Lung (tissue), 12 donors: ENCODE measurements around the gene ZFR. TPM values are rescaled to one million over a fixed set of nuclear protein-coding genes. Genes with fewer than 3 reads are reported as not detected.

Source experiments
- ATAC-seq: fragments of 200-7000 bp; cut with Tn5 transposase; one replicate; pipeline ENCODE4 v1.9.1; 2020; ENCODE audit warnings: moderate number of reproducible peaks; ENCODE audit not compliant: insufficient read depth, low FRiP score
- DNase-seq, 3 donors: peaks; one replicate each; pipeline ENCODE4 v3.0.0-alpha.2; 2013 to 2017
- H3K27ac ChIP-seq, 2 donors: one replicate each; pipeline ENCODE4 v1.5.1; 2013; ENCODE audit warnings: mild to moderate bottlenecking in 2 of 2, moderate library complexity in 2 of 2, control low read depth in 1 of 2, inconsistent platforms in 1 of 2, low read depth in 1 of 2, low read length in 1 of 2
- H3K27me3 ChIP-seq, 3 donors: one replicate each; pipeline ENCODE4 v1.5.1; 2013; ENCODE audit warnings: low read length in 2 of 3; ENCODE audit not compliant: control insufficient read depth in 3 of 3, insufficient read depth in 3 of 3
- H3K36me3 ChIP-seq, 4 donors: one replicate each; pipeline ENCODE4 v1.5.1; 2013; ENCODE audit warnings: low read length in 4 of 4, mild to moderate bottlenecking in 1 of 4, moderate library complexity in 1 of 4; ENCODE audit not compliant: control insufficient read depth in 4 of 4, insufficient read depth in 4 of 4
- H3K4me1 ChIP-seq, 5 donors: one replicate each; pipeline ENCODE4 v1.5.1; 2013; ENCODE audit warnings: low read length in 5 of 5, mild to moderate bottlenecking in 2 of 5, moderate library complexity in 1 of 5; ENCODE audit not compliant: control insufficient read depth in 5 of 5, insufficient read depth in 5 of 5
- H3K4me3 ChIP-seq: one replicate; pipeline ENCODE4 v1.5.1; 2013; ENCODE audit warnings: mild to moderate bottlenecking, control low read depth, moderate library complexity
- H3K9ac ChIP-seq, 2 donors: one replicate each; pipeline ENCODE4 v1.5.1; 2013; ENCODE audit warnings: low read length in 2 of 2, control low read depth in 1 of 2; ENCODE audit not compliant: insufficient read depth in 1 of 2
- H3K9me3 ChIP-seq, 4 donors: one replicate each; pipeline ENCODE4 v1.5.1; 2013; ENCODE audit warnings: low read length in 3 of 4, mild to moderate bottlenecking in 1 of 4, moderate library complexity in 1 of 4; ENCODE audit not compliant: control insufficient read depth in 4 of 4, insufficient read depth in 3 of 4
- WGBS, 2 donors: extraction: QIAGEN DNeasy Blood & Tissue Kit; methylation state at CpG; one replicate each; pipeline ENCODE4 v1.1.7; 2013; 5-methylcytosine and 5-hydroxymethylcytosine counted together
- polyA plus RNA-seq, 2 donors: library from polyadenylated mRNA; stranded (reverse); fragments of 200-250 nt; gene quantifications; one replicate each; pipeline ENCODE4 v1.2.1, GENCODE V29; 2013
- total RNA-seq, 2 donors: library from RNA; depleted of rRNA in 1 of 2; stranded (reverse); fragments of >200 nt in 1 of 2; gene quantifications; one replicate each; pipeline ENCODE4 v1.2.1, GENCODE V29; 2014 to 2021
- TF ChIP-seq, protein P1 (sequence below): IDR thresholded peaks from 2 replicates; pipeline ENCODE4 v1.5.1; 2012; ENCODE audit warnings: mild to moderate bottlenecking; ENCODE audit errors: control extremely low read depth, extremely low read depth
- donor health status: control.
- donor health status: control.
- donor health status: Bipolar disorder and iron deficiency.
- donor health status: healthy.
- donor health status: DM: yes; HTN: yes; CAD: no.

The ZFR gene
- total and polyA plus RNA-seq, 4 donors, result 23.0 to 91.8 (median 37.9) TPM

DNA sequence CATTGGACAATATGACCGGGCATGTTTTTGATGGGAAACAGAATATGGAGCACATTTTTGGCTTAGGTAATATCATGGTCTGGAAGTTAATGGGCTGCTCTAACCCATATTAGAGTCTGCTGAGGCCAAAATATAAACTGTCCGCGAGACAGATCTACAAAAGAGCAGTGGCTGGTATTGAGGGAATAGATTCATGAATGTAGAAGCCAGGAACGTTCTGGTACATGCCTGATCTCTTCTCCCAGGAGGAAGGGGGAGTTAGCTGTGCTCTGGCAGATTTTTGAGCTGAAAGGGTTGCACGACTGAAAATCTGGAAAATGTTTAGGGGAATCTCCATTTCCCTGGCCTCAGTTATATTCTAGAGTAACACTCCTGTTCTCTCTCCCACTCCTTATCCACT is 42.9 kb upstream of the ZFR start:
- no peak for DNase-seq
- H3K36me3 ChIP-seq, result no peaks in the 10 kb centered on the region
- no peak overlapping the region for H3K9ac ChIP-seq
- peaks cover 0 to 5% (median 0%) of the 10 kb centered on the region in 5 donors for H3K4me1 ChIP-seq
- H3K9me3 ChIP-seq, result no peaks in the 10 kb centered on the region
- TF ChIP-seq, protein P1, sequence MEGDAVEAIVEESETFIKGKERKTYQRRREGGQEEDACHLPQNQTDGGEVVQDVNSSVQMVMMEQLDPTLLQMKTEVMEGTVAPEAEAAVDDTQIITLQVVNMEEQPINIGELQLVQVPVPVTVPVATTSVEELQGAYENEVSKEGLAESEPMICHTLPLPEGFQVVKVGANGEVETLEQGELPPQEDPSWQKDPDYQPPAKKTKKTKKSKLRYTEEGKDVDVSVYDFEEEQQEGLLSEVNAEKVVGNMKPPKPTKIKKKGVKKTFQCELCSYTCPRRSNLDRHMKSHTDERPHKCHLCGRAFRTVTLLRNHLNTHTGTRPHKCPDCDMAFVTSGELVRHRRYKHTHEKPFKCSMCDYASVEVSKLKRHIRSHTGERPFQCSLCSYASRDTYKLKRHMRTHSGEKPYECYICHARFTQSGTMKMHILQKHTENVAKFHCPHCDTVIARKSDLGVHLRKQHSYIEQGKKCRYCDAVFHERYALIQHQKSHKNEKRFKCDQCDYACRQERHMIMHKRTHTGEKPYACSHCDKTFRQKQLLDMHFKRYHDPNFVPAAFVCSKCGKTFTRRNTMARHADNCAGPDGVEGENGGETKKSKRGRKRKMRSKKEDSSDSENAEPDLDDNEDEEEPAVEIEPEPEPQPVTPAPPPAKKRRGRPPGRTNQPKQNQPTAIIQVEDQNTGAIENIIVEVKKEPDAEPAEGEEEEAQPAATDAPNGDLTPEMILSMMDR, result no peak
- H3K27ac ChIP-seq, result no peak overlapping the region
- WGBS, 2 donors, result 81 to 92% methylated on average over 5 of the region's 5 CpGs
- no peak for ATAC-seq
- H3K27me3 ChIP-seq, result no peaks in the 10 kb centered on the region
- H3K4me3 ChIP-seq, result no peak overlapping the region

DNA sequence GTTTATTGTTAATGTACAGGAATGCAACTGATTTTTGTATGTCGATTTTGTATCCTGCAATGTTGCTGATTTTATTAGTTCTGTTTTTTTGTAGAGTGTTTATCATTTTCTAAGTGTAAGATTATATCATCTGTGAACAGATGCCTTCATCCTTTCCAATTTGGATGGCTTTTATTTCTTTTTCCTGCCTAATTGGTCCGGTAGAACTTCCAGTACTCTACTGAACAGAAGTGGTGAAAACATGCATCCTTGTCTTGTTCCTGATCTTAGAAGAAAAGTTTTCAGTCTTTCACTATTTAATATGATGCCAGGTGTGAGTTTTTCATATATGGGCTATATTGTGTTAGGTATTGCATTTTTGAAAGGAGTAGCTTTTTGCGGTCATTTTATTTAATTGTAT is 42.5 kb upstream of the ZFR start:
- WGBS, 2 donors, result 75 to 84% methylated on average over 3 of the region's 3 CpGs
- TF ChIP-seq, protein P1, result no peak
- H3K9me3 ChIP-seq, result no peaks in the 10 kb centered on the region

DNA sequence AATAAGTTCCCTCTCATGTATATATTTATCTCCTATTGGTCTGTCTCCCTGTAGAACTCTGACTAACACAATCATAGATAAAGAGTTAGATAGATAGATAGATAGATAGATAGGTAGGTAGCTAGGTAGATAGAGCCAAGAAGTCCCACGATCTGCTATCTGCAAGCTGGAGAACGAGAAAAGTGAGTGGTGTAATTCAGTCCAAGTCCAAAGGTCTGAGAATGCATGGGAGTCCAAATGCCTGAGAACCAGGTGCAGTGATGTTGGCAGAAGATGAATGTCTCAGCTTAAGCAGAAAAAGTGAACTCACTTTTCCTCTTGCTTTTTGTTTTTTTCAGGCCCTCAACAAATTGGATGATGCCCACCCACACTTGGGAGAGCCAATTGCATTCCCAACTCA is 37.7 kb upstream of the ZFR start:
- Histone ChIP-seq H3K27me3 (no peaks in the 10 kb centered on the region), H3K27ac (no peak overlapping the region), H3K9ac (no peak overlapping the region), H3K36me3 (no peaks in the 10 kb centered on the region), H3K4me3 (no peak overlapping the region), H3K4me1 (no peaks in the 10 kb centered on the region), H3K9me3 (no peaks in the 10 kb centered on the region)
- TF ChIP-seq, protein P1, result no peak
- DNase-seq (no peak), ATAC-seq (no peak)
- 84 to 91% methylated on average over 2 of the region's 2 CpGs for WGBS, 2 donors

More for the DNA sequence above, 42.5 kb upstream of the ZFR start:
- Histone ChIP-seq H3K9ac (no peak overlapping the region), H3K4me3 (no peak overlapping the region), H3K4me1 (peaks cover 0 to 5% (median 0%) of the 10 kb centered on the region in 5 donors), H3K27me3 (no peaks in the 10 kb centered on the region), H3K36me3 (no peaks in the 10 kb centered on the region), H3K27ac (no peak overlapping the region)
- no peak for DNase-seq
- no peak for ATAC-seq

DNA sequence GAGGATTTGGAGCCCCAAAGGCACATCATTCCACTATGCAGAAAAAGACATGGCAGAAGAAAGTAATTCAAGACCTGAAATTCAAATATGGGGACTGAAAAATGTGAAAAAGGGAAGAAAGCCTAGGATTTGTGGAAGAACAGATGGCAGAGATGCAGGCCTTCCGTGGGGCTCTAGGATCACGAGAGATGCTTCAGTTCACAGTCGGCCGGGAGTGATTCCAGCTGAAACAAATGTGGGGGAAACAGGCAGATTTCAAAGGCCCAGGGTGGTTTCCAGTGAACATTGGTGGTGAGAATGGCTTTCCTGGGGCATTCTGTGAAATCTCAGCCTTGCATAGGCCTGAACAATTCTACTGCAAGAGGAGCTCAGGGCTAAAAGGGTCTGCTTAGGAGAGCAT is 34.6 kb upstream of the ZFR start:
- Histone ChIP-seq H3K36me3 (no peaks in the 10 kb centered on the region), H3K27ac (no peak overlapping the region), H3K4me3 (no peak overlapping the region), H3K9ac (no peak overlapping the region), H3K27me3 (no peaks in the 10 kb centered on the region), H3K9me3 (no peaks in the 10 kb centered on the region), H3K4me1 (no peaks in the 10 kb centered on the region)
- ATAC-seq (no peak), DNase-seq (no peak)
- TF ChIP-seq, protein P1, result no peak
- 85 to 86% methylated on average over 4 of the region's 4 CpGs for WGBS, 2 donors
